H1 (cell line): ENCODE data around the gene SMYD5. TPM values are rescaled to one million over a fixed set of nuclear protein-coding genes. Genes with fewer than 3 reads are reported as not detected.

Experiments
- CTCF ChIA-PET: fragments of 300-600 bp; sonication (Branson Sonifier 250); formaldehyde crosslinking; loops from one replicate; lab custom pipeline; 2021; ENCODE audit not compliant: partially characterized antibody; lab: Charles Lee
- POLR2A ChIA-PET: fragments of 300-600 bp; sonication (Branson Sonifier 250); formaldehyde crosslinking; loops from one replicate; lab custom pipeline; 2021; ENCODE audit warnings: inconsistent platforms; ENCODE audit not compliant: partially characterized antibody; lab: Charles Lee
- DNase-seq, 2 experiments: peaks; one replicate each; pipeline versions ENCODE4 v3.0.0 to v3.0.0-alpha.2; 2010 to 2022; ENCODE audit warnings: low spot score in 2 of 2, low read depth in 1 of 2, mixed read lengths in 1 of 2
- FAIRE-seq: peaks from 2 replicates; lab custom pipeline; 2011; peaks lifted over from hg19 to GRCh38; lab: Jason Lieb, UNC
- H2AFZ ChIP-seq: 2 replicates; pipeline ENCODE4 v1.8.1; 2012; ENCODE audit warnings: low read length, inconsistent platforms
- H2AK5ac ChIP-seq: 2 replicates; pipeline ENCODE4 v1.6.1; 2013; ENCODE audit warnings: low read depth, low read length
- H2BK120ac ChIP-seq: replicated peaks from 2 replicates; pipeline ENCODE3; 2013; ENCODE audit warnings: low read depth, low read length, inconsistent platforms
- H2BK12ac ChIP-seq: 2 replicates; pipeline ENCODE4 v1.6.1; 2013; ENCODE audit warnings: low read depth, low read length
- H2BK15ac ChIP-seq: 2 replicates; pipeline ENCODE4 v1.6.1; 2013; ENCODE audit warnings: low read length
- H2BK20ac ChIP-seq: 2 replicates; pipeline ENCODE4 v1.6.1; 2013; ENCODE audit warnings: low read length
- H2BK5ac ChIP-seq: 2 replicates; pipeline ENCODE4 v1.6.1; 2013; ENCODE audit warnings: low read depth, low read length
- H3K14ac ChIP-seq: 2 replicates; pipeline ENCODE4 v1.6.1; 2013; ENCODE audit warnings: inconsistent platforms; ENCODE audit not compliant: insufficient read length
- H3K18ac ChIP-seq: 2 replicates; pipeline ENCODE4 v1.6.1; 2013; ENCODE audit warnings: low read length; ENCODE audit errors: extremely low read depth
- H3K23ac ChIP-seq: 2 replicates; pipeline ENCODE4 v1.6.1; 2013; ENCODE audit warnings: inconsistent platforms; ENCODE audit not compliant: insufficient read length
- H3K23me2 ChIP-seq: 2 replicates; pipeline ENCODE4 v1.6.1; 2013; ENCODE audit warnings: low read depth, low read length
- H3K27ac ChIP-seq: 2 replicates; pipeline ENCODE4 v1.6.1; 2011; ENCODE audit warnings: low read depth, low read length, inconsistent platforms
- H3K27me3 ChIP-seq, 4 experiments: replicated peaks in 1 of 4; 1 replicate in 1 of 4; 2 replicates in 3 of 4; pipeline versions ENCODE4 v1.6.1 to v1.8.1; 2011 to 2013; ENCODE audit warnings: low read length in 3 of 4, mild to moderate bottlenecking in 3 of 4, inconsistent platforms in 2 of 4, mixed read lengths in 2 of 4, moderate library complexity in 1 of 4; ENCODE audit not compliant: control insufficient read depth in 3 of 4, insufficient read depth in 3 of 4; ENCODE audit errors: extremely low read depth in 1 of 4
- H3K36me3 ChIP-seq, 4 experiments: 2 replicates each; pipeline versions ENCODE4 v1.6.1 to v1.8.1; 2011 to 2013; ENCODE audit warnings: mild to moderate bottlenecking in 4 of 4, low read length in 3 of 4, moderate library complexity in 2 of 4, control low read depth in 1 of 4, inconsistent platforms in 1 of 4; ENCODE audit not compliant: insufficient read depth in 4 of 4, control insufficient read depth in 2 of 4
- H3K4ac ChIP-seq: replicated peaks from 2 replicates; pipeline ENCODE3; 2013; ENCODE audit warnings: low read length, low read depth, mixed read lengths, inconsistent platforms; ENCODE audit not compliant: insufficient read length
- H3K4me1 ChIP-seq, 4 experiments: replicated peaks in 1 of 4; 1 replicate in 1 of 4; 2 replicates in 3 of 4; pipeline versions ENCODE4 v1.6.1 to v1.8.1; 2011 to 2013; ENCODE audit warnings: low read length in 3 of 4, inconsistent platforms in 2 of 4, mixed read lengths in 1 of 4; ENCODE audit not compliant: insufficient read depth in 4 of 4, control insufficient read depth in 3 of 4
- H3K4me2 ChIP-seq, 2 experiments: 2 replicates each; pipeline versions ENCODE4 v1.6.1 to v1.8.1; 2011 to 2013; ENCODE audit warnings: low read depth in 2 of 2, low read length in 2 of 2, control low read depth in 1 of 2, inconsistent platforms in 1 of 2, mild to moderate bottlenecking in 1 of 2; ENCODE audit not compliant: insufficient read depth in 1 of 2
- H3K4me3 ChIP-seq, 4 experiments: fragments of 200-600, 300-600 bp in 1 of 4; sonication (generic), shearing (Covaris generic), sonication (Bioruptor Twin) in 1 of 4; 2 replicates each; pipeline versions ENCODE4 v1.5.1 to v1.8.1; 2011 to 2016; ENCODE audit warnings: low read length in 4 of 4, low read depth in 3 of 4, control low read depth in 2 of 4, inconsistent platforms in 2 of 4, mild to moderate bottlenecking in 2 of 4, mixed read lengths in 1 of 4, moderate library complexity in 1 of 4; ENCODE audit not compliant: insufficient read depth in 2 of 4; ENCODE audit errors: extremely low read depth in 1 of 4
- H3K56ac ChIP-seq: replicated peaks from 2 replicates; pipeline ENCODE3; 2013; ENCODE audit warnings: low read depth, mild to moderate bottlenecking, mixed read lengths, low read length, inconsistent platforms; ENCODE audit not compliant: insufficient read length
- H3K79me1 ChIP-seq: 2 replicates; pipeline ENCODE4 v1.6.1; 2013; ENCODE audit warnings: low read depth, low read length, control low read depth
- H3K79me2 ChIP-seq, 2 experiments: 2 replicates each; pipeline versions ENCODE4 v1.6.1 to v1.8.1; 2012 to 2013; ENCODE audit warnings: low read length in 2 of 2, mild to moderate bottlenecking in 2 of 2, inconsistent platforms in 1 of 2; ENCODE audit not compliant: insufficient read depth in 2 of 2, control insufficient read depth in 1 of 2
- H3K9ac ChIP-seq, 4 experiments: replicated peaks in 1 of 4; 1 replicate in 1 of 4; 2 replicates in 3 of 4; pipeline versions ENCODE4 v1.6.1 to v1.8.1; 2011 to 2013; ENCODE audit warnings: low read depth in 3 of 4, low read length in 3 of 4, control low read depth in 2 of 4, mild to moderate bottlenecking in 2 of 4, moderate library complexity in 2 of 4, inconsistent platforms in 1 of 4; ENCODE audit errors: extremely low read depth in 1 of 4
- H3K9me3 ChIP-seq, 2 experiments: 2 replicates each; pipeline versions ENCODE4 v1.6.1 to v1.8.1; 2012 to 2013; ENCODE audit warnings: mild to moderate bottlenecking in 2 of 2, moderate library complexity in 2 of 2, control low read depth in 1 of 2, inconsistent platforms in 1 of 2, low read depth in 1 of 2, low read length in 1 of 2, mixed read lengths in 1 of 2; ENCODE audit not compliant: insufficient read depth in 2 of 2
- H4K20me1 ChIP-seq, 2 experiments: replicated peaks in 1 of 2; 2 replicates each; pipeline versions ENCODE3 to v1.8.1; 2011 to 2013; ENCODE audit warnings: inconsistent platforms in 2 of 2, low read length in 2 of 2, mild to moderate bottlenecking in 1 of 2; ENCODE audit not compliant: insufficient read depth in 2 of 2, control insufficient read depth in 1 of 2
- H4K5ac ChIP-seq: 2 replicates; pipeline ENCODE4 v1.6.1; 2013; ENCODE audit warnings: low read length, low read depth, mixed read lengths, inconsistent platforms; ENCODE audit not compliant: insufficient read length
- H4K8ac ChIP-seq: 2 replicates; pipeline ENCODE4 v1.8.0; 2013; ENCODE audit warnings: mild to moderate bottlenecking, moderate library complexity, low read length, inconsistent platforms; ENCODE audit not compliant: insufficient read depth; ENCODE audit errors: extremely low read depth
- H4K91ac ChIP-seq: replicated peaks from 2 replicates; pipeline ENCODE3; 2013; ENCODE audit warnings: low read length, mixed read lengths, inconsistent platforms; ENCODE audit not compliant: insufficient read length
- ATF3 ChIP-seq: IDR thresholded peaks from 2 replicates; pipeline ENCODE4 v1.6.1; 2011; ENCODE audit warnings: low read depth, mild to moderate bottlenecking, low read length; ENCODE audit not compliant: insufficient read depth
- CTCF ChIP-seq, 3 experiments: IDR thresholded peaks; 1 replicate in 2 of 3; 2 replicates in 1 of 3; pipeline versions ENCODE4 v1.5.1 to v1.6.1; 2011; ENCODE audit warnings: low read length in 3 of 3, mild to moderate bottlenecking in 3 of 3, inconsistent platforms in 2 of 3, low read depth in 1 of 3, moderate library complexity in 1 of 3; ENCODE audit not compliant: insufficient read depth in 1 of 3; ENCODE audit errors: control extremely low read depth in 1 of 3
- EP300 ChIP-seq, 2 experiments: IDR thresholded peaks; 1 replicate in 1 of 2; 2 replicates in 1 of 2; pipeline ENCODE4 v1.6.1; 2011 to 2012; ENCODE audit warnings: low read depth in 2 of 2, low read length in 2 of 2, mild to moderate bottlenecking in 2 of 2, borderline replicate concordance in 1 of 2, inconsistent platforms in 1 of 2, moderate library complexity in 1 of 2
- POLR2A ChIP-seq, 2 experiments: IDR thresholded peaks; 1 replicate in 1 of 2; 2 replicates in 1 of 2; pipeline ENCODE4 v1.6.1; 2011; ENCODE audit warnings: low read depth in 2 of 2, low read length in 2 of 2, mild to moderate bottlenecking in 2 of 2; ENCODE audit errors: control extremely low read depth in 1 of 2
- POLR2AphosphoS5 ChIP-seq: IDR thresholded peaks from 2 replicates; pipeline ENCODE4 v1.6.1; 2011; ENCODE audit warnings: low read depth, low read length
- TCF12 ChIP-seq: IDR thresholded peaks from 2 replicates; pipeline ENCODE4 v1.6.1; 2011; ENCODE audit warnings: low read depth, mild to moderate bottlenecking, low read length
- WGBS, 2 experiments: shearing (Covaris generic) in 1 of 2; methylation state at CpG; one replicate each; pipeline versions ENCODE4 v1.1.6 to v1.1.7; 2013 to 2015; ENCODE audit warnings: low lambda C conversion rate in 2 of 2, mixed read lengths in 2 of 2, inconsistent platforms in 1 of 2, low coverage in 1 of 2, missing lambda C conversion rate in 1 of 2; ENCODE audit not compliant: insufficient replicate concordance in 2 of 2, insufficient coverage in 1 of 2, insufficient read length in 1 of 2; ENCODE audit errors: extremely low coverage in 1 of 2, missing lambda C conversion rate in 1 of 2; 5-methylcytosine and 5-hydroxymethylcytosine counted together
- polyA plus RNA-seq, 7 experiments: library from polyadenylated mRNA; depleted of rRNA in 3 of 7; stranded (reverse) in 5 of 7; unstranded in 2 of 7; fragments of >200 nt in 5 of 7; fragments of 200-250 nt in 2 of 7; gene quantifications; 1 replicate in 5 of 7; 2 replicates in 1 of 7; 4 replicates in 1 of 7; pipeline versions ENCODE4 v1.2.1 to v1.2.3, GENCODE V29; 2011 to 2013; ENCODE audit warnings: missing spikeins in 2 of 7, mixed read lengths in 2 of 7
- total RNA-seq: library from RNA; stranded (reverse); fragmentation: NEBNext Ultra II Directional; extraction: Animal tissue kit (Norgen Biotek cat#: 25700); gene quantifications from 2 replicates; pipeline ENCODE4 v1.2.1, GENCODE V29; 2021
- TF ChIP-seq, protein P1 (sequence below): IDR thresholded peaks from 2 replicates; pipeline ENCODE4 v1.6.1; 2012; ENCODE audit warnings: inconsistent platforms

SMYD5 gene
- total and polyA plus RNA-seq, 2 of the 8 experiments (the other 6 are each of a cell fraction or from before 2014, with no cell fraction given) = 35.2 to 56.7 TPM

- no peak overlapping the region for H3K9ac ChIP-seq
- H3K27me3 ChIP-seq = no peaks in the 10 kb centered on the region
- H4K5ac ChIP-seq = no peak overlapping the region
- H3K79me2 ChIP-seq = no peaks in the 10 kb centered on the region
- no peak overlapping the region for H2AFZ ChIP-seq
- H2BK15ac ChIP-seq = no peak overlapping the region
- 65% methylated on average over 17 of the region's 17 CpGs; no CpG with 5 or more reads in 1 of the 2 experiments for WGBS, 2 experiments
- no peaks in the 10 kb centered on the region for H3K9me3 ChIP-seq
- no peak overlapping the region for H3K27ac ChIP-seq
- no peaks in the 10 kb centered on the region for H3K79me1 ChIP-seq
- no peak overlapping the region for H3K4me3 ChIP-seq
- no peak overlapping the region for H2BK120ac ChIP-seq
- no peak overlapping the region for H2BK5ac ChIP-seq
- H3K4ac ChIP-seq = no peak overlapping the region
- H3K4me1 ChIP-seq = peaks cover 0 to 6% (median 3%) of the 10 kb centered on the region in 4 experiments; a peak in 3 of 7 replicates
- peaks cover 3 to 20% (median 8%) of the 10 kb centered on the region in 4 experiments; a peak in 5 of 8 replicates for H3K36me3 ChIP-seq
- no peak overlapping the region for H3K14ac ChIP-seq
- no peak overlapping the region for H2AK5ac ChIP-seq
- H2BK20ac ChIP-seq = no peak overlapping the region
- no peak overlapping the region for H2BK12ac ChIP-seq
- ChIA-PET CTCF (interaction anchor here (0.8 to 7.0 kb wide), 11 partner anchors 8 to 180 kb away, joined by 3 to 51 read pairs (median 7); partner anchors contain the start of genes CCT7, EGR4, PRADC1 and SMYD5), POLR2A (interaction anchor here (0.9 to 5.1 kb wide), 2 partner anchors 8 to 24 kb away, joined by 3 to 53 read pairs; partner anchors contain the start of genes CCT7 and PRADC1)
- H4K20me1 ChIP-seq = peaks cover 12 to 18% of the 10 kb centered on the region in 2 experiments
- H3K4me2 ChIP-seq = no peak overlapping the region
- no peak overlapping the region for H3K56ac ChIP-seq
- no peak overlapping the region for H3K23ac ChIP-seq
- H4K91ac ChIP-seq = no peak overlapping the region
- H4K8ac ChIP-seq = no peak overlapping the region; the same call in 1 of the 2 replicates
- H3K23me2 ChIP-seq = no peaks in the 10 kb centered on the region; the same call in 1 of the 2 replicates
- H3K18ac ChIP-seq = no peak overlapping the region
- peak in 1 of 2 experiments; percentile 80 for DNase-seq
- peak; percentile 36 for FAIRE-seq
- TF ChIP-seq POLR2AphosphoS5 (no peak), ATF3 (peak; percentile 52; the same call in 1 of the 2 replicates), CTCF (IDR thresholded peaks at IDR 0.05; ENCODE audit: control extremely low read depth in 1 of 3, insufficient read depth in 1 of 3, low read depth in 1 of 3, low read length in 3 of 3) (peak in 2 of 3 experiments; percentile 67 to 77; a peak in 3 of 4 replicates), TCF12 (no peak), EP300 (IDR thresholded peaks at IDR 0.05; ENCODE audit: borderline replicate concordance in 1 of 2, low read depth in 2 of 2, low read length in 2 of 2) (no peak), POLR2A (IDR thresholded peaks at IDR 0.05; ENCODE audit: control extremely low read depth in 1 of 2, low read depth in 2 of 2, low read length in 2 of 2) (peak in 1 of 2 experiments; percentile 28; a peak in 1 of 3 replicates)
- TF ChIP-seq, protein P1, sequence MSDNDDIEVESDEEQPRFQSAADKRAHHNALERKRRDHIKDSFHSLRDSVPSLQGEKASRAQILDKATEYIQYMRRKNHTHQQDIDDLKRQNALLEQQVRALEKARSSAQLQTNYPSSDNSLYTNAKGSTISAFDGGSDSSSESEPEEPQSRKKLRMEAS = peak; percentile 94
Measured at GRCh38 chr2:73260338-73260984, 46.4 kb downstream of the SMYD5 start.
